ENCODE results near the gene PSG6.
"Not testable (repeated sequence)": the region's sequence is repeated elsewhere in the genome, so short reads cannot be mapped to it uniquely, and the experiment has no call there.

GRCh38 chr19:42918377-42919069 lies 829 bp upstream of the PSG6 start:
- TF ChIP-seq CTCF, POLR2A, POLR2AphosphoS5 (IDR thresholded peaks at IDR 0.05): not testable (repeated sequence)

All from stomach (tissue), 4 donors.